Ishikawa (cell line): Measurements from ENCODE around the gene WEE1.

Experiments used
- CEBPB ChIP-seq: IDR thresholded peaks from 2 replicates; pipeline ENCODE4 v1.6.1; 2012
- CREB1 ChIP-seq: IDR thresholded peaks from 2 replicates; pipeline ENCODE4 v1.6.1; 2012; ENCODE audit warnings: low read depth
- EGR1 ChIP-seq: IDR thresholded peaks from 2 replicates; pipeline ENCODE4 v1.6.1; 2012
- EP300 ChIP-seq: IDR thresholded peaks from 2 replicates; pipeline ENCODE4 v1.6.1; 2012; ENCODE audit warnings: borderline replicate concordance
- FOXM1 ChIP-seq: IDR thresholded peaks from 2 replicates; pipeline ENCODE4 v1.6.1; 2012; ENCODE audit warnings: low read depth, borderline replicate concordance
- MAX ChIP-seq: IDR thresholded peaks from 2 replicates; pipeline ENCODE4 v1.6.1; 2012
- NFIC ChIP-seq: IDR thresholded peaks from 2 replicates; pipeline ENCODE4 v1.6.1; 2012
- RAD21 ChIP-seq: IDR thresholded peaks from 2 replicates; pipeline ENCODE4 v1.6.1; 2012; ENCODE audit warnings: low read depth
- TAF1 ChIP-seq: IDR thresholded peaks from 2 replicates; pipeline ENCODE4 v1.6.1; 2012; ENCODE audit warnings: low read depth, mild to moderate bottlenecking
- TCF12 ChIP-seq: IDR thresholded peaks from 2 replicates; pipeline ENCODE4 v1.6.1; 2012; ENCODE audit warnings: low read depth
- YY1 ChIP-seq: IDR thresholded peaks from 2 replicates; pipeline ENCODE4 v1.6.1; 2012; ENCODE audit warnings: low read depth
- ZBTB7A ChIP-seq: IDR thresholded peaks from 2 replicates; pipeline ENCODE4 v1.6.1; 2012; ENCODE audit warnings: low read depth
- TF ChIP-seq, protein P1 (sequence below): IDR thresholded peaks from 2 replicates; pipeline ENCODE4 v1.6.1; 2012; ENCODE audit warnings: low read depth, mild to moderate bottlenecking
- TF ChIP-seq, protein P2 (sequence below): IDR thresholded peaks from 2 replicates; pipeline ENCODE4 v1.6.1; 2012

- TF ChIP-seq RAD21 (no peak), YY1 (no peak), FOXM1 (no peak), TCF12 (no peak), EP300 (no peak), NFIC (no peak), EGR1 (no peak), MAX (no peak), CEBPB (no peak), CREB1 (no peak), TAF1 (no peak), ZBTB7A (no peak)
- TF ChIP-seq, protein P1, sequence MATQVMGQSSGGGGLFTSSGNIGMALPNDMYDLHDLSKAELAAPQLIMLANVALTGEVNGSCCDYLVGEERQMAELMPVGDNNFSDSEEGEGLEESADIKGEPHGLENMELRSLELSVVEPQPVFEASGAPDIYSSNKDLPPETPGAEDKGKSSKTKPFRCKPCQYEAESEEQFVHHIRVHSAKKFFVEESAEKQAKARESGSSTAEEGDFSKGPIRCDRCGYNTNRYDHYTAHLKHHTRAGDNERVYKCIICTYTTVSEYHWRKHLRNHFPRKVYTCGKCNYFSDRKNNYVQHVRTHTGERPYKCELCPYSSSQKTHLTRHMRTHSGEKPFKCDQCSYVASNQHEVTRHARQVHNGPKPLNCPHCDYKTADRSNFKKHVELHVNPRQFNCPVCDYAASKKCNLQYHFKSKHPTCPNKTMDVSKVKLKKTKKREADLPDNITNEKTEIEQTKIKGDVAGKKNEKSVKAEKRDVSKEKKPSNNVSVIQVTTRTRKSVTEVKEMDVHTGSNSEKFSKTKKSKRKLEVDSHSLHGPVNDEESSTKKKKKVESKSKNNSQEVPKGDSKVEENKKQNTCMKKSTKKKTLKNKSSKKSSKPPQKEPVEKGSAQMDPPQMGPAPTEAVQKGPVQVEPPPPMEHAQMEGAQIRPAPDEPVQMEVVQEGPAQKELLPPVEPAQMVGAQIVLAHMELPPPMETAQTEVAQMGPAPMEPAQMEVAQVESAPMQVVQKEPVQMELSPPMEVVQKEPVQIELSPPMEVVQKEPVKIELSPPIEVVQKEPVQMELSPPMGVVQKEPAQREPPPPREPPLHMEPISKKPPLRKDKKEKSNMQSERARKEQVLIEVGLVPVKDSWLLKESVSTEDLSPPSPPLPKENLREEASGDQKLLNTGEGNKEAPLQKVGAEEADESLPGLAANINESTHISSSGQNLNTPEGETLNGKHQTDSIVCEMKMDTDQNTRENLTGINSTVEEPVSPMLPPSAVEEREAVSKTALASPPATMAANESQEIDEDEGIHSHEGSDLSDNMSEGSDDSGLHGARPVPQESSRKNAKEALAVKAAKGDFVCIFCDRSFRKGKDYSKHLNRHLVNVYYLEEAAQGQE, result no peak
- TF ChIP-seq, protein P2, sequence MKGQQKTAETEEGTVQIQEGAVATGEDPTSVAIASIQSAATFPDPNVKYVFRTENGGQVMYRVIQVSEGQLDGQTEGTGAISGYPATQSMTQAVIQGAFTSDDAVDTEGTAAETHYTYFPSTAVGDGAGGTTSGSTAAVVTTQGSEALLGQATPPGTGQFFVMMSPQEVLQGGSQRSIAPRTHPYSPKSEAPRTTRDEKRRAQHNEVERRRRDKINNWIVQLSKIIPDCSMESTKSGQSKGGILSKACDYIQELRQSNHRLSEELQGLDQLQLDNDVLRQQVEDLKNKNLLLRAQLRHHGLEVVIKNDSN, result no peak
Measured at GRCh38 chr11:9601037-9601875, 27.8 kb downstream of the WEE1 start.
